Thoracic aorta endothelial cell (primary cell): ENCODE measurements around the gene NDEL1. TPM values are rescaled to one million over a fixed set of nuclear protein-coding genes. Genes with fewer than 3 reads are reported as not detected.

Experiments
- small RNA-seq: library from RNA; depleted of rRNA; stranded (forward); fragments of <200 nt; gene quantifications from one replicate; pipeline ENCODE3, GENCODE V24; 2012
- total RNA-seq: library from RNA; depleted of rRNA; stranded (reverse); fragments of >200 nt; gene quantifications from 2 replicates; pipeline ENCODE4 v1.2.3, GENCODE V29; 2012

NDEL1 gene, protein sequence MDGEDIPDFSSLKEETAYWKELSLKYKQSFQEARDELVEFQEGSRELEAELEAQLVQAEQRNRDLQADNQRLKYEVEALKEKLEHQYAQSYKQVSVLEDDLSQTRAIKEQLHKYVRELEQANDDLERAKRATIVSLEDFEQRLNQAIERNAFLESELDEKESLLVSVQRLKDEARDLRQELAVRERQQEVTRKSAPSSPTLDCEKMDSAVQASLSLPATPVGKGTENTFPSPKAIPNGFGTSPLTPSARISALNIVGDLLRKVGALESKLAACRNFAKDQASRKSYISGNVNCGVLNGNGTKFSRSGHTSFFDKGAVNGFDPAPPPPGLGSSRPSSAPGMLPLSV
- total RNA-seq, result 61.8 and 62.6 TPM in 2 replicates

DNA sequence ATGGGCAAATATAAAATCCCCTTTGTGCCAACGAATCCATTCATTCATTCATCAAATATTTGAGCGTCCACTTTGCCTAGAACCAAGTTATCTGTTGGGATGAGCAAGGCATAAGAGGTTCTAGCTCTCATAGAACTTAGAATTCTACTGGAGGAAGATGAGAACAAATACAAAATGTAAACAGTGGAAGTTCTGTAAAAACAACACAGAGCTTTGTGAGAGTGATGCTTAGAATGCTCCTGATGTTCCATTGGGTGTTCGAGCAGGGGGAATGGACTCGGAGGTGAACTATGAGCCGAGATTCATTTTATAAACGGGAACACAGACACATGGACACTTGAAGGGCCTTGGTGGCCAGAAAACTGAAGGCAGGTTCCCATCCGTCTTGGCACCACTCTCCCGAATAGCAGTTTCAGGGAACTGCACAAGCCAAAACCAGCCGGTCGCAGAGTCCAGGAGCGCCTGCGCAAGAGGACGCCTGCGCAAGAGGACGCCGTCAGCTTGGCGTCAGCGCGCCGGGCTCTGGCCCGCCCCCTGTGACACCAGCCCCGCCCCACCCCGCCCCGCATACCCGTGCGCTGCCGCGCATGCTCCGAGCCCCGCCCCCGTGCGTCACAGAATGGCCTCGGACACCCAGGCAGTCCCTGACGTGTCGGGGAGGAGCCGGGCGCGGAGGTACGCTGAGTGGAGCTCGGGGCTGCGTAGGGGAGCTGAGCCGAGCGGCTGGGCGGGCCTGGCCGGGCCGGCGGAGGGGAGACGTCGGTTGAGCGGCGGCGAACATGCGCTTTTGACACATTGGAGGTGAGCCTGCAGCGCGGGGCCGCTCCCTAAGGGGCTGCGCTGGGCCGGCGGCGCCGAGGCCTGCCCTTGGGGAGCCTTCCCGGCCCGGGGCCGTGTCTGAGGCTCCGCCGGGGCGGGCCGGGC is at the start of gene NDEL1:
NDEL1 (plus strand) TSS at position 640 of the 924 bp plus-strand sequence. CDS start 8,388 bp downstream, outside the sequence.

DNA sequence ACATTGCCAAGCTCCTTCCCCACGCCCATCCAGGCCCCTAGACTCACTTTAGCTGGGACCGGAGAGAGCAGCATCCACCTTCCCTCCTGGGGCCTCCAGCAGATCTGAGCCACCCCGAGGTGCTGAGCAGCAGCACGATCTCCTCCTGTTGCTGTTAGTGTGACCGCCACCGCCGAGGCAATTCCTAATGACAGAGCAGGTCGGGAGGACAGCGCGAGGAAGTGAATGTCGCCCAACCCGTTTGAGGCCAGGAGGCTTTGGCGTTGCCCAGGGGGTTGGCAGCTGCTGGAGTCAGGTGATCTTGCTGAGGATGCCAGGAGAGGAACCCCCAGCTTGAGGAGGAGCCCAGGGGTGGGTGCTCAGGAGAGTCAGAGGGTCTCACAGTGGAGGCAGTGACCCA is 38.0 kb upstream of the NDEL1 start, which contains the start of gene RNF222:
RNF222 (minus strand) TSS at position 192 of the 400 bp plus-strand sequence. CDS start 4,366 bp downstream, outside the sequence.

Small RNAs within 50 kb of the gene (small RNA-seq; reads per million reads assigned to genes)
- gene RNU7-43P, result not detected

Other genes with a start within 250 kb of the NDEL1 start
- 6.1 and 7.7 TPM in 2 replicates for gene BORCS6, start 245.7 kb upstream of the NDEL1 start, total RNA-seq
- 45.9 and 66.0 TPM in 2 replicates for gene AURKB, start 225.3 kb upstream of the NDEL1 start, total RNA-seq
- gene CTC1, start 187.8 kb upstream of the NDEL1 start, total RNA-seq, result 16.9 and 17.8 TPM in 2 replicates
- 61.8 and 80.9 TPM in 2 replicates for gene PFAS, start 186.6 kb upstream of the NDEL1 start, total RNA-seq
- gene RANGRF, start 147.2 kb upstream of the NDEL1 start, total RNA-seq, result 11.8 and 17.2 TPM in 2 replicates
- 0.80 and 1.5 TPM in 2 replicates for gene SLC25A35, start 140.5 kb upstream of the NDEL1 start, total RNA-seq
- 36.8 and 43.4 TPM in 2 replicates for gene ARHGEF15, start 125.6 kb upstream of the NDEL1 start, total RNA-seq
- not detected in 2 replicates for gene ODF4, start 96.0 kb upstream of the NDEL1 start, total RNA-seq
- 3,949 and 3,967 TPM in 2 replicates for gene RPL26, start 52.7 kb upstream of the NDEL1 start, total RNA-seq
- gene RNF222, start 38.1 kb upstream of the NDEL1 start, total RNA-seq, result not detected in 2 replicates
- gene MYH10, start 194.8 kb downstream of the NDEL1 start, total RNA-seq, result 60.2 and 81.0 TPM in 2 replicates